SK-N-SH treated with all-trans-retinoic acid at 6 μM for 48 hours (cell line): Measurements from ENCODE around the gene HAAO.

Experiments
- ATAC-seq: fragments of 200-7000 bp; cut with Tn5 transposase; 3 replicates; pipeline ENCODE4 v1.9.1; 2020; ENCODE audit warnings: mild to moderate bottlenecking, moderate library complexity
- ARNTL ChIP-seq: fragments of 450-650 bp; formaldehyde crosslinking; IDR thresholded peaks from 2 replicates; pipeline ENCODE4 v1.5.0; 2020; ENCODE audit warnings: low read depth, mild to moderate bottlenecking, moderate library complexity, borderline replicate concordance
- BACH2 ChIP-seq: fragments of 250-450 bp; sonication (Bioruptor Pico); IDR thresholded peaks from 2 replicates; pipeline ENCODE4 v1.9.0; 2021; ENCODE audit warnings: mild to moderate bottlenecking, borderline replicate concordance
- CSDC2 ChIP-seq: fragments of 250-450 bp; sonication (Bioruptor Pico); IDR thresholded peaks from 2 replicates; pipeline ENCODE4 v1.5.0; 2020; ENCODE audit warnings: mild to moderate bottlenecking, moderate library complexity
- ESRRG ChIP-seq: fragments of 250-450 bp; sonication (Bioruptor Pico); IDR thresholded peaks from 2 replicates; pipeline ENCODE4 v1.6.1; 2021; ENCODE audit warnings: mild to moderate bottlenecking
- ISL1 ChIP-seq: fragments of 250-450 bp; sonication (Bioruptor Pico); IDR thresholded peaks from 2 replicates; pipeline ENCODE4 v2.1.2; 2022; ENCODE audit warnings: mild to moderate bottlenecking, moderate library complexity
- OSR1 ChIP-seq: fragments of 250-450 bp; sonication (Bioruptor Pico); IDR thresholded peaks from 2 replicates; pipeline ENCODE4 v1.8.0; 2022; ENCODE audit warnings: moderate library complexity, mild to moderate bottlenecking, inconsistent platforms
- PPARA ChIP-seq: fragments of 250-450 bp; sonication (Bioruptor Pico); IDR thresholded peaks from 2 replicates; pipeline ENCODE4 v1.5.0; 2020; ENCODE audit warnings: mild to moderate bottlenecking, borderline replicate concordance
- RARB ChIP-seq: fragments of 250-450 bp; sonication (Bioruptor Pico); IDR thresholded peaks from 2 replicates; pipeline ENCODE4 v1.8.0; 2021; ENCODE audit warnings: mild to moderate bottlenecking, moderate library complexity
- SNAI2 ChIP-seq: fragments of 250-450 bp; sonication (Bioruptor Pico); IDR thresholded peaks from 2 replicates; pipeline ENCODE4 v1.5.0; 2020; ENCODE audit warnings: mild to moderate bottlenecking, moderate library complexity
- TCF4 ChIP-seq: fragments of 250-450 bp; sonication (Bioruptor Pico); IDR thresholded peaks from 2 replicates; pipeline ENCODE4 v1.8.0; 2021; ENCODE audit warnings: mild to moderate bottlenecking, moderate library complexity, borderline replicate concordance
- TOX ChIP-seq: fragments of 250-450 bp; sonication (Bioruptor Pico); IDR thresholded peaks from 2 replicates; pipeline ENCODE4 v1.8.0; 2021; ENCODE audit warnings: mild to moderate bottlenecking, moderate library complexity, borderline replicate concordance
- ZC3H10 ChIP-seq: fragments of 250-450 bp; sonication (Bioruptor Pico); IDR thresholded peaks from 2 replicates; pipeline ENCODE4 v1.5.1; 2021; ENCODE audit warnings: mild to moderate bottlenecking, moderate library complexity
- ZFP3 ChIP-seq: fragments of 250-450 bp; sonication (Bioruptor Pico); IDR thresholded peaks from 2 replicates; pipeline ENCODE4 v1.5.0; 2020; ENCODE audit warnings: mild to moderate bottlenecking, moderate library complexity
- ZFP30 ChIP-seq: fragments of 450-650 bp; formaldehyde crosslinking; IDR thresholded peaks from 2 replicates; pipeline ENCODE4 v1.5.0; 2022; ENCODE audit warnings: mild to moderate bottlenecking, moderate library complexity
- ZNF565 ChIP-seq: fragments of 450-650 bp; formaldehyde crosslinking; conservative IDR thresholded peaks from 2 replicates; pipeline ENCODE4 v1.5.0; 2020; ENCODE audit warnings: low read depth, mild to moderate bottlenecking, moderate library complexity
- ZNF8 ChIP-seq: fragments of 450-650 bp; formaldehyde crosslinking; IDR thresholded peaks from 2 replicates; pipeline ENCODE4 v1.5.0; 2020; ENCODE audit warnings: mild to moderate bottlenecking, moderate library complexity
- TF ChIP-seq, protein P1 (sequence below): fragments of 250-450 bp; sonication (Bioruptor Pico); IDR thresholded peaks from 2 replicates; pipeline ENCODE4 v1.8.0; 2020; ENCODE audit warnings: mild to moderate bottlenecking, moderate library complexity, borderline replicate concordance
- TF ChIP-seq, protein P2 (sequence below): fragments of 250-450 bp; sonication (Bioruptor Pico); IDR thresholded peaks from 2 replicates; pipeline ENCODE4 v1.8.0; 2021; ENCODE audit warnings: low read depth, mild to moderate bottlenecking, moderate library complexity, borderline replicate concordance
- TF ChIP-seq, protein P3 (sequence below): fragments of 250-450 bp; sonication (Bioruptor Pico); IDR thresholded peaks from 2 replicates; pipeline ENCODE4 v1.5.1; 2021; ENCODE audit warnings: mild to moderate bottlenecking, moderate library complexity
- TF ChIP-seq, protein P4 (sequence below): fragments of 250-450 bp; sonication (Bioruptor Pico); IDR thresholded peaks from 2 replicates; pipeline ENCODE4 v1.5.0; 2020; ENCODE audit warnings: mild to moderate bottlenecking, moderate library complexity
- TF ChIP-seq, protein P5 (sequence below): fragments of 250-450 bp; sonication (Bioruptor Pico); IDR thresholded peaks from 2 replicates; pipeline ENCODE4 v1.5.1; 2020; ENCODE audit warnings: low read depth, mild to moderate bottlenecking, moderate library complexity

Gene HAAO

DNA sequence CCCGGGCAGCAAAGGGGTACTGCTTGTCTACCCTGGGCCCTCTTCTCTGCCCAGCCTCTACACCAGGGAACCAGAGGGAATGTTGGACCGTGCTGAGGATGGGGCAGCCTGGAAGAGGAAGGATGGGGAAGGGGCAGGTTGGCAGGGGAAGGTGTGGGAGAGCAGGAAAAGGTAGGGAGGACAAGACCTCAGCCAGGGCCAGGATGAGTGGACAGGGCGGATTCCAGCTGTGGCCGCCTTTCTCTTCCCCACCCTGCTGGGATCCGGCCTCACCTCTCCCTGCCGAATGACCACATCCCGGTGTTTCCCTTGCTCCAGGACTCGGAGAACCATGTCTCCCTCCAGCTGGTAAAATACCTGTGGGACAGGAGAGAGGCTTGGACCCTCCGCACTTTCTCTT lies 8.9 kb downstream of the HAAO start:
- ATAC-seq: no peak
- TF ChIP-seq, protein P1, sequence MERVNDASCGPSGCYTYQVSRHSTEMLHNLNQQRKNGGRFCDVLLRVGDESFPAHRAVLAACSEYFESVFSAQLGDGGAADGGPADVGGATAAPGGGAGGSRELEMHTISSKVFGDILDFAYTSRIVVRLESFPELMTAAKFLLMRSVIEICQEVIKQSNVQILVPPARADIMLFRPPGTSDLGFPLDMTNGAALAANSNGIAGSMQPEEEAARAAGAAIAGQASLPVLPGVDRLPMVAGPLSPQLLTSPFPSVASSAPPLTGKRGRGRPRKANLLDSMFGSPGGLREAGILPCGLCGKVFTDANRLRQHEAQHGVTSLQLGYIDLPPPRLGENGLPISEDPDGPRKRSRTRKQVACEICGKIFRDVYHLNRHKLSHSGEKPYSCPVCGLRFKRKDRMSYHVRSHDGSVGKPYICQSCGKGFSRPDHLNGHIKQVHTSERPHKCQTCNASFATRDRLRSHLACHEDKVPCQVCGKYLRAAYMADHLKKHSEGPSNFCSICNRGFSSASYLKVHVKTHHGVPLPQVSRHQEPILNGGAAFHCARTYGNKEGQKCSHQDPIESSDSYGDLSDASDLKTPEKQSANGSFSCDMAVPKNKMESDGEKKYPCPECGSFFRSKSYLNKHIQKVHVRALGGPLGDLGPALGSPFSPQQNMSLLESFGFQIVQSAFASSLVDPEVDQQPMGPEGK: no peak
- TF ChIP-seq BACH2 (CRISPR knock-in tag): no peak
- TF ChIP-seq ISL1 (CRISPR knock-in tag): no peak
- no peak for TF ChIP-seq PPARA (CRISPR knock-in tag)

DNA sequence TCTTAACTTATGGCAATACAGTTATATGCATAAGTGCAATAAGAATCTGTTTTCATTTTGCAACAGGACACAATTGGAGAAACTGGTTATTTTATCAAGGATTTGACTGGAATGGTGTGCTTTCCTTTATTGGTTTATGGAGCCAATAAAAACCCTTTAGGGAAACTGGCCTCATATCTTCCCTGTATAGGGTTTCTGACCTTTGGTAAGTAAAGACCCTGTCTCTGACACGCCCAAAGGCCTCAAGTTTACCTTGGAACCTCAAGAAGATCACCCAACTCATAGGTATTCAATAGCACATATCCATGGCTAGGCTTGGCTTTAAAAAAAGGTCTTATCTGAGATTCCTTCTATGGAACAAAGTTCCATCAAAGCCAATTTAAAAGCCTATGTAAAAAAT lies 11.2 kb downstream of the HAAO start:
- TF ChIP-seq RARB (CRISPR knock-in tag) (no peak), SNAI2 (no peak), CSDC2 (no peak), ZNF565 (CRISPR knock-in tag) (no peak), ZC3H10 (CRISPR knock-in tag) (no peak), ISL1 (CRISPR knock-in tag) (no peak), ESRRG (CRISPR knock-in tag) (no peak), ZFP30 (no peak), ZNF8 (CRISPR knock-in tag) (no peak), TCF4 (no peak), PPARA (CRISPR knock-in tag) (no peak)
- TF ChIP-seq, protein P2, sequence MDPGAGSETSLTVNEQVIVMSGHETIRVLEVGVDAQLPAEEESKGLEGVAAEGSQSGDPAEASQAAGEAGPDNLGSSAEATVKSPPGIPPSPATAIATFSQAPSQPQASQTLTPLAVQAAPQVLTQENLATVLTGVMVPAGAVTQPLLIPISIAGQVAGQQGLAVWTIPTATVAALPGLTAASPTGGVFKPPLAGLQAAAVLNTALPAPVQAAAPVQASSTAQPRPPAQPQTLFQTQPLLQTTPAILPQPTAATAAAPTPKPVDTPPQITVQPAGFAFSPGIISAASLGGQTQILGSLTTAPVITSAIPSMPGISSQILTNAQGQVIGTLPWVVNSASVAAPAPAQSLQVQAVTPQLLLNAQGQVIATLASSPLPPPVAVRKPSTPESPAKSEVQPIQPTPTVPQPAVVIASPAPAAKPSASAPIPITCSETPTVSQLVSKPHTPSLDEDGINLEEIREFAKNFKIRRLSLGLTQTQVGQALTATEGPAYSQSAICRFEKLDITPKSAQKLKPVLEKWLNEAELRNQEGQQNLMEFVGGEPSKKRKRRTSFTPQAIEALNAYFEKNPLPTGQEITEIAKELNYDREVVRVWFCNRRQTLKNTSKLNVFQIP (CRISPR knock-in tag): no peak
- TF ChIP-seq, protein P1: no peak

DNA sequence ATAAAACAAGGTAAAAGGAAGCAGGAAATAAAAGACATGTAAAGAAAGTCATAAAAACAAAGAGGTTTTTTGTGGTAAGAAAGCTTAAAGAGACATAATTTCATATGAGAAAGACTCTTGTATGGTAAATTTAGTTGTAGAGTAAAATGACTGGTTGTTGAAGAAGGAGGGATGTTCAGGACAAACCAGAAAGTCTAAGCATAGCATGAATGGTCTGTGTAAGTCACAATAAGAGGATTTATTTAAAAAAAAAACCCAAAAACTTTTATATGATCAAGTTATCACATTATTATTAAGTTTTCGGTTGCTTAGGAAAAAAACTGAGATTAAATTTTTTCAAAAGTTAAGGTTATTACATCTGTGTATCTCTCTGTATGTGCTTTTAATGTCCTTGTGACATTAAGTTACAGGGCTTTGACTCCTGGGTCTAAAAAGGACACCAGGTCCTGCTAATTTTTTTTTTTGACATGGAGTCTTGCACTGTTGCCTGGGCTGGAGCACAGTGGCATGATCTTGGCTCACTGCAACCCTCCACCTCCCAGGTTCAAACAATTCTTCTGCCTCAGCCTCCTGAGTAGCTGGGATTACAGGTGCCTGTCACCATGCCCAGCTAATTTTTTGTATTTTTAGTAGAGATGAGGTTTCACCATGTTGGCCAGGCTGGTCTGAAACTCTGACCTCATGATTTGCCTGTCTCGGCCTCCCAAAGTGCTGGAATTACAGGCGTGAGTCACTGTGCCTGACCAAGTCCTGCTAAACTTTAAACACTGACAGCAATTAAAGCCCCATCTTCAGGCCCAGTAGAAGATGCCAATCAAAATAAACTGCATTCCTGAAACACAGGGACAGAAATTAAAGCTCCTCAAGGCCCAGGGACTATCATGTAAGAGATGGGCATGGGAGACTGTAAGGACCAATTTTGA lies 14.2 kb downstream of the HAAO start:
- no peak for ATAC-seq
- no peak for TF ChIP-seq ISL1 (CRISPR knock-in tag)
- TF ChIP-seq, protein P1: no peak
- no peak for TF ChIP-seq ZNF8 (CRISPR knock-in tag)
- no peak for TF ChIP-seq ZC3H10 (CRISPR knock-in tag)
- TF ChIP-seq, protein P3, sequence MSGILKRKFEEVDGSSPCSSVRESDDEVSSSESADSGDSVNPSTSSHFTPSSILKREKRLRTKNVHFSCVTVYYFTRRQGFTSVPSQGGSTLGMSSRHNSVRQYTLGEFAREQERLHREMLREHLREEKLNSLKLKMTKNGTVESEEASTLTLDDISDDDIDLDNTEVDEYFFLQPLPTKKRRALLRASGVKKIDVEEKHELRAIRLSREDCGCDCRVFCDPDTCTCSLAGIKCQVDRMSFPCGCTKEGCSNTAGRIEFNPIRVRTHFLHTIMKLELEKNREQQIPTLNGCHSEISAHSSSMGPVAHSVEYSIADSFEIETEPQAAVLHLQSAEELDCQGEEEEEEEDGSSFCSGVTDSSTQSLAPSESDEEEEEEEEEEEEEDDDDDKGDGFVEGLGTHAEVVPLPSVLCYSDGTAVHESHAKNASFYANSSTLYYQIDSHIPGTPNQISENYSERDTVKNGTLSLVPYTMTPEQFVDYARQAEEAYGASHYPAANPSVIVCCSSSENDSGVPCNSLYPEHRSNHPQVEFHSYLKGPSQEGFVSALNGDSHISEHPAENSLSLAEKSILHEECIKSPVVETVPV (CRISPR knock-in tag): no peak
- TF ChIP-seq, protein P2 (CRISPR knock-in tag): no peak
- TF ChIP-seq ARNTL (CRISPR knock-in tag): no peak
- TF ChIP-seq ZFP3 (CRISPR knock-in tag): no peak
- TF ChIP-seq, protein P4, sequence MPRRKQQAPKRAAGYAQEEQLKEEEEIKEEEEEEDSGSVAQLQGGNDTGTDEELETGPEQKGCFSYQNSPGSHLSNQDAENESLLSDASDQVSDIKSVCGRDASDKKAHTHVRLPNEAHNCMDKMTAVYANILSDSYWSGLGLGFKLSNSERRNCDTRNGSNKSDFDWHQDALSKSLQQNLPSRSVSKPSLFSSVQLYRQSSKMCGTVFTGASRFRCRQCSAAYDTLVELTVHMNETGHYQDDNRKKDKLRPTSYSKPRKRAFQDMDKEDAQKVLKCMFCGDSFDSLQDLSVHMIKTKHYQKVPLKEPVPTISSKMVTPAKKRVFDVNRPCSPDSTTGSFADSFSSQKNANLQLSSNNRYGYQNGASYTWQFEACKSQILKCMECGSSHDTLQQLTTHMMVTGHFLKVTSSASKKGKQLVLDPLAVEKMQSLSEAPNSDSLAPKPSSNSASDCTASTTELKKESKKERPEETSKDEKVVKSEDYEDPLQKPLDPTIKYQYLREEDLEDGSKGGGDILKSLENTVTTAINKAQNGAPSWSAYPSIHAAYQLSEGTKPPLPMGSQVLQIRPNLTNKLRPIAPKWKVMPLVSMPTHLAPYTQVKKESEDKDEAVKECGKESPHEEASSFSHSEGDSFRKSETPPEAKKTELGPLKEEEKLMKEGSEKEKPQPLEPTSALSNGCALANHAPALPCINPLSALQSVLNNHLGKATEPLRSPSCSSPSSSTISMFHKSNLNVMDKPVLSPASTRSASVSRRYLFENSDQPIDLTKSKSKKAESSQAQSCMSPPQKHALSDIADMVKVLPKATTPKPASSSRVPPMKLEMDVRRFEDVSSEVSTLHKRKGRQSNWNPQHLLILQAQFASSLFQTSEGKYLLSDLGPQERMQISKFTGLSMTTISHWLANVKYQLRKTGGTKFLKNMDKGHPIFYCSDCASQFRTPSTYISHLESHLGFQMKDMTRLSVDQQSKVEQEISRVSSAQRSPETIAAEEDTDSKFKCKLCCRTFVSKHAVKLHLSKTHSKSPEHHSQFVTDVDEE: no peak
- no peak for TF ChIP-seq TCF4
- TF ChIP-seq ZNF565 (CRISPR knock-in tag): no peak
- TF ChIP-seq ESRRG (CRISPR knock-in tag): no peak
- TF ChIP-seq, protein P5, sequence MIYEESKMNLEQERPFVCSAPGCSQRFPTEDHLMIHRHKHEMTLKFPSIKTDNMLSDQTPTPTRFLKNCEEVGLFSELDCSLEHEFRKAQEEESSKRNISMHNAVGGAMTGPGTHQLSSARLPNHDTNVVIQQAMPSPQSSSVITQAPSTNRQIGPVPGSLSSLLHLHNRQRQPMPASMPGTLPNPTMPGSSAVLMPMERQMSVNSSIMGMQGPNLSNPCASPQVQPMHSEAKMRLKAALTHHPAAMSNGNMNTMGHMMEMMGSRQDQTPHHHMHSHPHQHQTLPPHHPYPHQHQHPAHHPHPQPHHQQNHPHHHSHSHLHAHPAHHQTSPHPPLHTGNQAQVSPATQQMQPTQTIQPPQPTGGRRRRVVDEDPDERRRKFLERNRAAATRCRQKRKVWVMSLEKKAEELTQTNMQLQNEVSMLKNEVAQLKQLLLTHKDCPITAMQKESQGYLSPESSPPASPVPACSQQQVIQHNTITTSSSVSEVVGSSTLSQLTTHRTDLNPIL (CRISPR knock-in tag): no peak
- no peak for TF ChIP-seq OSR1
- no peak for TF ChIP-seq CSDC2
- no peak for TF ChIP-seq RARB (CRISPR knock-in tag)
- no peak for TF ChIP-seq TOX (CRISPR knock-in tag)
- no peak for TF ChIP-seq ZFP30

More for the DNA sequence above, 11.2 kb downstream of the HAAO start:
- ATAC-seq: no peak
